Measurements from ENCODE around the gene MANEA. TPM values are rescaled to one million over a fixed set of nuclear protein-coding genes. Genes with fewer than 3 reads are reported as not detected.

The MANEA gene
- total and polyA plus RNA-seq, 2 of the 8 experiments (the other 6 are each of a cell fraction or from before 2014, with no cell fraction given), result 2.8 to 10.4 TPM

GRCh38 chr6:95530176-95530819 is 47.0 kb upstream of the MANEA start:
- H2BK12ac ChIP-seq (ENCODE audit: low read depth, low read length), result no peak overlapping the region
- DNase-seq (ENCODE audit: low read depth in 1 of 2, low spot score in 2 of 2) (no peak), FAIRE-seq (no peak)
- H3K23me2 ChIP-seq (ENCODE audit: low read depth, low read length), result no peaks in the 10 kb centered on the region
- no peak overlapping the region for H2AFZ ChIP-seq (ENCODE audit: low read length)
- no peaks in the 10 kb centered on the region for H3K27me3 ChIP-seq (replicated peaks in 1 of 4; ENCODE audit: control insufficient read depth in 3 of 4, extremely low read depth in 1 of 4, insufficient read depth in 3 of 4, low read length in 3 of 4)
- no peak overlapping the region for H3K9ac ChIP-seq (replicated peaks in 1 of 4; ENCODE audit: extremely low read depth in 1 of 4, low read depth in 3 of 4, low read length in 3 of 4)
- no peak overlapping the region for H2AK5ac ChIP-seq (ENCODE audit: low read depth, low read length)
- H4K20me1 ChIP-seq (replicated peaks in 1 of 2; ENCODE audit: control insufficient read depth in 1 of 2, insufficient read depth in 2 of 2, low read length in 2 of 2), result no peaks in the 10 kb centered on the region
- H4K91ac ChIP-seq (replicated peaks; ENCODE audit: insufficient read length, low read length), result peak overlapping the region; percentile 65
- peak overlapping the region; percentile 69; the same call in 1 of the 2 replicates for H2BK5ac ChIP-seq (ENCODE audit: low read depth, low read length)
- ChIA-PET POLR2A (ENCODE audit: partially characterized antibody) (no interaction called here), CTCF (ENCODE audit: partially characterized antibody) (interaction anchor here (2.0 kb wide), 1 partner anchor 15 kb away, joined by 4 read pairs; no protein-coding TSS in a partner anchor)
- H2BK120ac ChIP-seq (replicated peaks; ENCODE audit: low read depth, low read length), result peak overlapping the region; percentile 95
- peak overlapping the region; percentile 75; the same call in 1 of the 2 replicates for H2BK20ac ChIP-seq (ENCODE audit: low read length)
- H3K4me2 ChIP-seq (ENCODE audit: insufficient read depth in 1 of 2, low read depth in 2 of 2, low read length in 2 of 2), result peak overlapping the region; percentile 49 to 54
- peak overlapping the region in 2 of 4 experiments; percentile 9 to 38; a peak in 1 of 8 replicates for H3K4me3 ChIP-seq (ENCODE audit: extremely low read depth in 1 of 4, insufficient read depth in 2 of 4, low read depth in 3 of 4, low read length in 4 of 4)
- H3K79me1 ChIP-seq (ENCODE audit: low read depth, low read length), result no peaks in the 10 kb centered on the region
- no peak overlapping the region for H3K14ac ChIP-seq (ENCODE audit: insufficient read length)
- no peaks in the 10 kb centered on the region for H3K9me3 ChIP-seq (ENCODE audit: insufficient read depth in 2 of 2, low read depth in 1 of 2, low read length in 1 of 2)
- peak overlapping the region; percentile 92 for H4K5ac ChIP-seq (ENCODE audit: insufficient read length, low read depth, low read length)
- no peaks in the 10 kb centered on the region for H3K79me2 ChIP-seq (ENCODE audit: control insufficient read depth in 1 of 2, insufficient read depth in 2 of 2, low read length in 2 of 2)
- H3K36me3 ChIP-seq (ENCODE audit: control insufficient read depth in 2 of 4, insufficient read depth in 4 of 4, low read length in 3 of 4), result no peaks in the 10 kb centered on the region
- H2BK15ac ChIP-seq (ENCODE audit: low read length), result no peak overlapping the region
- no peak overlapping the region for H3K56ac ChIP-seq (replicated peaks; ENCODE audit: insufficient read length, low read depth, low read length)
- H3K4ac ChIP-seq (replicated peaks; ENCODE audit: insufficient read length, low read depth, low read length), result no peak overlapping the region
- peaks cover 2 to 26% (median 7%) of the 10 kb centered on the region in 4 experiments; a peak in 4 of 7 replicates for H3K4me1 ChIP-seq (replicated peaks in 1 of 4; ENCODE audit: control insufficient read depth in 3 of 4, insufficient read depth in 4 of 4, low read length in 3 of 4)
- no peak overlapping the region for H3K23ac ChIP-seq (ENCODE audit: insufficient read length)
- H3K18ac ChIP-seq (ENCODE audit: extremely low read depth, low read length), result 0 out of 2 replicates have a peak overlapping the region, but pooled peaks have one; percentile 53
- no peak overlapping the region for H4K8ac ChIP-seq (ENCODE audit: extremely low read depth, insufficient read depth, low read length)
- WGBS, 2 experiments (ENCODE audit: extremely low coverage in 1 of 2, insufficient coverage in 1 of 2, insufficient read length in 1 of 2, insufficient replicate concordance in 2 of 2, low coverage in 1 of 2, low lambda C conversion rate in 2 of 2, missing lambda C conversion rate in 1 of 2), result 29% methylated on average over 3 of the region's 3 CpGs; no CpG with 5 or more reads in 1 of the 2 experiments
- 0 out of 2 replicates have a peak overlapping the region, but pooled peaks have one; percentile 14 for H3K27ac ChIP-seq (ENCODE audit: low read depth, low read length)
- TF ChIP-seq TCF12 (IDR thresholded peaks at IDR 0.05; ENCODE audit: low read depth, low read length) (no peak), HDAC6 (IDR thresholded peaks at IDR 0.05; ENCODE audit: low read depth, low read length) (no peak), CHD1 (IDR thresholded peaks at IDR 0.05; ENCODE audit: low read depth, low read length) (no peak), ATF3 (IDR thresholded peaks at IDR 0.05; ENCODE audit: insufficient read depth, low read depth, low read length) (no peak), RNF2 (IDR thresholded peaks at IDR 0.05; ENCODE audit: borderline replicate concordance, low read depth, low read length, missing control alignments, poor library complexity, severe bottlenecking) (no peak), CHD2 (IDR thresholded peaks at IDR 0.05; ENCODE audit: low read length) (no peak), NRF1 (IDR thresholded peaks at IDR 0.05; ENCODE audit: low read depth, low read length) (no peak), SIX5 (IDR thresholded peaks at IDR 0.05; ENCODE audit: low read depth, low read length) (no peak), CTCF (IDR thresholded peaks at IDR 0.05; ENCODE audit: control extremely low read depth in 1 of 3, insufficient read depth in 1 of 3, low read depth in 1 of 3, low read length in 3 of 3) (no peak), BACH1 (IDR thresholded peaks at IDR 0.05; ENCODE audit: low read length) (no peak)
